H1 (cell line): ENCODE results near the gene GBF1. TPM values are rescaled to one million over a fixed set of nuclear protein-coding genes. Genes with fewer than 3 reads are reported as not detected.

Experiments used
- CTCF ChIA-PET: fragments of 300-600 bp; sonication (Branson Sonifier 250); formaldehyde crosslinking; loops from one replicate; lab custom pipeline; 2021; ENCODE audit not compliant: partially characterized antibody; lab: Charles Lee
- POLR2A ChIA-PET: fragments of 300-600 bp; sonication (Branson Sonifier 250); formaldehyde crosslinking; loops from one replicate; lab custom pipeline; 2021; ENCODE audit warnings: inconsistent platforms; ENCODE audit not compliant: partially characterized antibody; lab: Charles Lee
- DNase-seq, 2 experiments: peaks; one replicate each; pipeline versions ENCODE4 v3.0.0 to v3.0.0-alpha.2; 2010 to 2022; ENCODE audit warnings: low spot score in 2 of 2, low read depth in 1 of 2, mixed read lengths in 1 of 2
- FAIRE-seq: peaks from 2 replicates; lab custom pipeline; 2011; peaks lifted over from hg19 to GRCh38; lab: Jason Lieb, UNC
- H2AFZ ChIP-seq: 2 replicates; pipeline ENCODE4 v1.8.1; 2012; ENCODE audit warnings: low read length, inconsistent platforms
- H2AK5ac ChIP-seq: 2 replicates; pipeline ENCODE4 v1.6.1; 2013; ENCODE audit warnings: low read depth, low read length
- H2BK120ac ChIP-seq: replicated peaks from 2 replicates; pipeline ENCODE3; 2013; ENCODE audit warnings: low read depth, low read length, inconsistent platforms
- H2BK12ac ChIP-seq: 2 replicates; pipeline ENCODE4 v1.6.1; 2013; ENCODE audit warnings: low read depth, low read length
- H2BK15ac ChIP-seq: 2 replicates; pipeline ENCODE4 v1.6.1; 2013; ENCODE audit warnings: low read length
- H2BK20ac ChIP-seq: 2 replicates; pipeline ENCODE4 v1.6.1; 2013; ENCODE audit warnings: low read length
- H2BK5ac ChIP-seq: 2 replicates; pipeline ENCODE4 v1.6.1; 2013; ENCODE audit warnings: low read depth, low read length
- H3K14ac ChIP-seq: 2 replicates; pipeline ENCODE4 v1.6.1; 2013; ENCODE audit warnings: inconsistent platforms; ENCODE audit not compliant: insufficient read length
- H3K18ac ChIP-seq: 2 replicates; pipeline ENCODE4 v1.6.1; 2013; ENCODE audit warnings: low read length; ENCODE audit errors: extremely low read depth
- H3K23ac ChIP-seq: 2 replicates; pipeline ENCODE4 v1.6.1; 2013; ENCODE audit warnings: inconsistent platforms; ENCODE audit not compliant: insufficient read length
- H3K23me2 ChIP-seq: 2 replicates; pipeline ENCODE4 v1.6.1; 2013; ENCODE audit warnings: low read depth, low read length
- H3K27ac ChIP-seq: 2 replicates; pipeline ENCODE4 v1.6.1; 2011; ENCODE audit warnings: low read depth, low read length, inconsistent platforms
- H3K27me3 ChIP-seq, 4 experiments: replicated peaks in 1 of 4; 1 replicate in 1 of 4; 2 replicates in 3 of 4; pipeline versions ENCODE4 v1.6.1 to v1.8.1; 2011 to 2013; ENCODE audit warnings: low read length in 3 of 4, mild to moderate bottlenecking in 3 of 4, inconsistent platforms in 2 of 4, mixed read lengths in 2 of 4, moderate library complexity in 1 of 4; ENCODE audit not compliant: control insufficient read depth in 3 of 4, insufficient read depth in 3 of 4; ENCODE audit errors: extremely low read depth in 1 of 4
- H3K36me3 ChIP-seq, 4 experiments: 2 replicates each; pipeline versions ENCODE4 v1.6.1 to v1.8.1; 2011 to 2013; ENCODE audit warnings: mild to moderate bottlenecking in 4 of 4, low read length in 3 of 4, moderate library complexity in 2 of 4, control low read depth in 1 of 4, inconsistent platforms in 1 of 4; ENCODE audit not compliant: insufficient read depth in 4 of 4, control insufficient read depth in 2 of 4
- H3K4ac ChIP-seq: replicated peaks from 2 replicates; pipeline ENCODE3; 2013; ENCODE audit warnings: low read length, low read depth, mixed read lengths, inconsistent platforms; ENCODE audit not compliant: insufficient read length
- H3K4me1 ChIP-seq, 4 experiments: replicated peaks in 1 of 4; 1 replicate in 1 of 4; 2 replicates in 3 of 4; pipeline versions ENCODE4 v1.6.1 to v1.8.1; 2011 to 2013; ENCODE audit warnings: low read length in 3 of 4, inconsistent platforms in 2 of 4, mixed read lengths in 1 of 4; ENCODE audit not compliant: insufficient read depth in 4 of 4, control insufficient read depth in 3 of 4
- H3K4me2 ChIP-seq, 2 experiments: 2 replicates each; pipeline versions ENCODE4 v1.6.1 to v1.8.1; 2011 to 2013; ENCODE audit warnings: low read depth in 2 of 2, low read length in 2 of 2, control low read depth in 1 of 2, inconsistent platforms in 1 of 2, mild to moderate bottlenecking in 1 of 2; ENCODE audit not compliant: insufficient read depth in 1 of 2
- H3K4me3 ChIP-seq, 4 experiments: fragments of 200-600, 300-600 bp in 1 of 4; sonication (generic), shearing (Covaris generic), sonication (Bioruptor Twin) in 1 of 4; 2 replicates each; pipeline versions ENCODE4 v1.5.1 to v1.8.1; 2011 to 2016; ENCODE audit warnings: low read length in 4 of 4, low read depth in 3 of 4, control low read depth in 2 of 4, inconsistent platforms in 2 of 4, mild to moderate bottlenecking in 2 of 4, mixed read lengths in 1 of 4, moderate library complexity in 1 of 4; ENCODE audit not compliant: insufficient read depth in 2 of 4; ENCODE audit errors: extremely low read depth in 1 of 4
- H3K56ac ChIP-seq: replicated peaks from 2 replicates; pipeline ENCODE3; 2013; ENCODE audit warnings: low read depth, mild to moderate bottlenecking, mixed read lengths, low read length, inconsistent platforms; ENCODE audit not compliant: insufficient read length
- H3K79me1 ChIP-seq: 2 replicates; pipeline ENCODE4 v1.6.1; 2013; ENCODE audit warnings: low read depth, low read length, control low read depth
- H3K79me2 ChIP-seq, 2 experiments: 2 replicates each; pipeline versions ENCODE4 v1.6.1 to v1.8.1; 2012 to 2013; ENCODE audit warnings: low read length in 2 of 2, mild to moderate bottlenecking in 2 of 2, inconsistent platforms in 1 of 2; ENCODE audit not compliant: insufficient read depth in 2 of 2, control insufficient read depth in 1 of 2
- H3K9ac ChIP-seq, 4 experiments: replicated peaks in 1 of 4; 1 replicate in 1 of 4; 2 replicates in 3 of 4; pipeline versions ENCODE4 v1.6.1 to v1.8.1; 2011 to 2013; ENCODE audit warnings: low read depth in 3 of 4, low read length in 3 of 4, control low read depth in 2 of 4, mild to moderate bottlenecking in 2 of 4, moderate library complexity in 2 of 4, inconsistent platforms in 1 of 4; ENCODE audit errors: extremely low read depth in 1 of 4
- H3K9me3 ChIP-seq, 2 experiments: 2 replicates each; pipeline versions ENCODE4 v1.6.1 to v1.8.1; 2012 to 2013; ENCODE audit warnings: mild to moderate bottlenecking in 2 of 2, moderate library complexity in 2 of 2, control low read depth in 1 of 2, inconsistent platforms in 1 of 2, low read depth in 1 of 2, low read length in 1 of 2, mixed read lengths in 1 of 2; ENCODE audit not compliant: insufficient read depth in 2 of 2
- H4K20me1 ChIP-seq, 2 experiments: replicated peaks in 1 of 2; 2 replicates each; pipeline versions ENCODE3 to v1.8.1; 2011 to 2013; ENCODE audit warnings: inconsistent platforms in 2 of 2, low read length in 2 of 2, mild to moderate bottlenecking in 1 of 2; ENCODE audit not compliant: insufficient read depth in 2 of 2, control insufficient read depth in 1 of 2
- H4K5ac ChIP-seq: 2 replicates; pipeline ENCODE4 v1.6.1; 2013; ENCODE audit warnings: low read length, low read depth, mixed read lengths, inconsistent platforms; ENCODE audit not compliant: insufficient read length
- H4K8ac ChIP-seq: 2 replicates; pipeline ENCODE4 v1.8.0; 2013; ENCODE audit warnings: mild to moderate bottlenecking, moderate library complexity, low read length, inconsistent platforms; ENCODE audit not compliant: insufficient read depth; ENCODE audit errors: extremely low read depth
- H4K91ac ChIP-seq: replicated peaks from 2 replicates; pipeline ENCODE3; 2013; ENCODE audit warnings: low read length, mixed read lengths, inconsistent platforms; ENCODE audit not compliant: insufficient read length
- EZH2 ChIP-seq: fragments of 200-600 bp; sonication (generic); IDR thresholded peaks from 2 replicates; pipeline ENCODE4 v1.7.1; 2012; ENCODE audit warnings: low read depth, mild to moderate bottlenecking, moderate library complexity, low read length, inconsistent platforms; ENCODE audit not compliant: severe bottlenecking
- SRF ChIP-seq: IDR thresholded peaks from 2 replicates; pipeline ENCODE4 v1.6.1; 2011; ENCODE audit warnings: mild to moderate bottlenecking, low read depth, low read length, moderate library complexity
- WGBS, 2 experiments: shearing (Covaris generic) in 1 of 2; methylation state at CpG; one replicate each; pipeline versions ENCODE4 v1.1.6 to v1.1.7; 2013 to 2015; ENCODE audit warnings: low lambda C conversion rate in 2 of 2, mixed read lengths in 2 of 2, inconsistent platforms in 1 of 2, low coverage in 1 of 2, missing lambda C conversion rate in 1 of 2; ENCODE audit not compliant: insufficient replicate concordance in 2 of 2, insufficient coverage in 1 of 2, insufficient read length in 1 of 2; ENCODE audit errors: extremely low coverage in 1 of 2, missing lambda C conversion rate in 1 of 2; 5-methylcytosine and 5-hydroxymethylcytosine counted together
- polyA plus RNA-seq, 7 experiments: library from polyadenylated mRNA; depleted of rRNA in 3 of 7; stranded (reverse) in 5 of 7; unstranded in 2 of 7; fragments of >200 nt in 5 of 7; fragments of 200-250 nt in 2 of 7; gene quantifications; 1 replicate in 5 of 7; 2 replicates in 1 of 7; 4 replicates in 1 of 7; pipeline versions ENCODE4 v1.2.1 to v1.2.3, GENCODE V29; 2011 to 2013; ENCODE audit warnings: missing spikeins in 2 of 7, mixed read lengths in 2 of 7
- total RNA-seq: library from RNA; stranded (reverse); fragmentation: NEBNext Ultra II Directional; extraction: Animal tissue kit (Norgen Biotek cat#: 25700); gene quantifications from 2 replicates; pipeline ENCODE4 v1.2.1, GENCODE V29; 2021

Gene GBF1
- total and polyA plus RNA-seq, 2 of the 8 experiments (the other 6 are each of a cell fraction or from before 2014, with no cell fraction given), result 11.0 to 25.5 TPM

GRCh38 chr10:102398172-102399020 is 153.1 kb downstream of the GBF1 start:
- Histone ChIP-seq H3K4me2 (0 out of 4 replicates have a peak overlapping the region, but pooled peaks of 1 of the 2 experiments have one; percentile 12), H3K23me2 (peaks cover 13% of the 10 kb centered on the region)

More at GRCh38 chr10:102398172-102399020, 153.1 kb downstream of the GBF1 start:
- Histone ChIP-seq H3K14ac (no peak overlapping the region), H3K4ac (no peak overlapping the region), H3K4me1 (peaks cover 0 to 21% (median 14%) of the 10 kb centered on the region in 4 experiments; a peak in 6 of 7 replicates), H3K18ac (no peak overlapping the region), H3K27ac (no peak overlapping the region), H3K36me3 (peaks cover 2 to 13% (median 8%) of the 10 kb centered on the region in 4 experiments; a peak in 6 of 8 replicates), H3K4me3 (peak overlapping the region in 1 of 4 experiments; percentile 70; a peak in 1 of 8 replicates), H3K9ac (no peak overlapping the region), H4K8ac (no peak overlapping the region), H3K79me1 (no peaks in the 10 kb centered on the region), H3K23ac (no peak overlapping the region), H2BK20ac (no peak overlapping the region), H2BK15ac (no peak overlapping the region), H4K91ac (no peak overlapping the region), H4K20me1 (peaks cover 6 to 10% of the 10 kb centered on the region in 2 experiments), H2BK12ac (no peak overlapping the region), H2BK120ac (no peak overlapping the region), H4K5ac (no peak overlapping the region), H2BK5ac (no peak overlapping the region), H3K56ac (no peak overlapping the region), H2AFZ (no peak overlapping the region), H3K9me3 (no peaks in the 10 kb centered on the region), H3K79me2 (no peaks in the 10 kb centered on the region), H2AK5ac (no peak overlapping the region), H3K27me3 (peaks cover 0 to 15% (median 11%) of the 10 kb centered on the region in 4 experiments; a peak in 6 of 7 replicates)
- no peak for FAIRE-seq
- 93% methylated on average over 19 of the region's 21 CpGs; no CpG with 5 or more reads in 1 of the 2 experiments for WGBS, 2 experiments
- ChIA-PET POLR2A (interaction anchor here (0.7 to 6.1 kb wide), 9 partner anchors 9 to 266 kb away, joined by 3 to 38 read pairs (median 6); partner anchors contain the start of gene FBXL15), CTCF (interaction anchor here (0.6 to 16.4 kb wide), 35 partner anchors 6 to 1658 kb away, joined by 3 to 357 read pairs (median 4); partner anchors contain the start of genes C10orf95, CUEDC2, ELOVL3 and FBXL15)
- no peak for DNase-seq
- no peak for TF ChIP-seq SRF
- no peak for TF ChIP-seq EZH2
